SKM-1 treated with dmso at 0.1 percent for 144 hours (cell line): Measurements from ENCODE around the gene ZSWIM5.

Experiments
- DNase-seq: peaks from one replicate; lab custom pipeline; 2025; ENCODE audit not compliant: unreplicated experiment; lab: John Stamatoyannopoulos, UW

Gene ZSWIM5

DNA sequence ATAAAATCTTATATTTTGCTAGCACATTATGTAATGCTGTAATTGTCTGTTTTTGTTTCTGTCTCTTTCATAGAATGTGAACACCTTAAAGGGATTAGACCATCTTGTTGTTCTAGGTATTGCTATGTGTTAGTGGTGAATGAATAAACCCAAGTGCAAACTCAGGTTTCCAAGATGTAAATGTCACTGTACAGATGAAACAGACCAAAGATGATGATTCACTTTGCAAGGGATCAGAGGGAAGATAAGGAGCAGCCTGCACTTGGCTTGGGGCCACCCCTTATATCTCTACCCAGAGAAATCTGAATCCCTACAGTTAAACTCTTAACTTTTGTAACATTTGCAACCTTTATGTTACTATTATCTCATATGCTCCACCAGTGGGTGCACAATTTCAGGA lies 168.9 kb downstream of the ZSWIM5 start:
- DNase-seq = no peak

DNA sequence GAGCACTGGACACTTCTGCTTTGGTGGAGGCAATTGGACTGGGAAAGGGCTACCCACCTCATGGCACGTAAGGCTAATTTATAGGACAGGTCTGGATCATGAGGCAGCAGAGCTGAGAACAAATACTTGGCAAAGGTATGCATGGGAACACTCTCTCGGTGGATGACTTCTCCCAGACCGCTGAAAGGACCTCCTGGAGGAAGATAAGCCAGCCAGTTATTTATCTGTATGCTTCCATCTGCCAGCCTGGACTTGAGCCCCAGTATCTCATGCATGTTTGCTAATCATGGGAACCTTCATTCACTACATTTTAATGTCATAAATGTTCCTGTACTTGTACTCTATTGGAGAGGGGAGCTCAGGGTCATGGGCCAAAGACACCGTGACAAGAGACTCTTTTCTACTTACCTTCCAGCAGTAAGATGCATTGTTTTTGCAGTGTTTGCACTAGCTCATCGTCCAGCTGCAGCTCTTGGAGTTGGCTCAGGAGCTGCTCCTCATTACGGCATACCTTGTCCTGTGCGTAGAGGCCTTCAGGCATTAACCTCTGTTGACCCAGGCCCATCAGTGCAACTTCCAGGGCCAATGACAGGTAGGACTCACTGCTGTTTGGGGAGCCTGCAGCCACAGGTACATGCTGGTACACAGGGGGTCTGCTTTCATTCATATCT lies 170.6 kb downstream of the ZSWIM5 start:
- no peak for DNase-seq

DNA sequence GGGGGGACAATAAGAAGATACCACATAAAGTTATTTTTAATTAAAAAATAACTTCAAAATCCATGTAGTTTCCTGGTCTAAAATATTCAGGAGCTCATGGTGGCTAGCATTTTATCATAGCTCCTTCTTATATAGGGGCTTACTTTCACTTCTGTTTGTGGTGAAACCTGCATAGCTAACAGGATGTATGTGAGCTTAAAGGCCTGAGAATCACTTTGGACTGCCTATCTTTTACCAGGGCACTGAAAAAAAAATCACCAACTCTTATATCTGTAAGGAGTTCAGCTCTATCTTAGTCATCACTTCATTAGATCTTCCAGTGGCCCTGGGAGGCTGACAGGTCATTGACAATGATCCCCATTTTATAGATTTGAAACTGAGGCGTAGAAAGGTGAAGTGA lies 173.0 kb downstream of the ZSWIM5 start:
- DNase-seq = no peak

DNA sequence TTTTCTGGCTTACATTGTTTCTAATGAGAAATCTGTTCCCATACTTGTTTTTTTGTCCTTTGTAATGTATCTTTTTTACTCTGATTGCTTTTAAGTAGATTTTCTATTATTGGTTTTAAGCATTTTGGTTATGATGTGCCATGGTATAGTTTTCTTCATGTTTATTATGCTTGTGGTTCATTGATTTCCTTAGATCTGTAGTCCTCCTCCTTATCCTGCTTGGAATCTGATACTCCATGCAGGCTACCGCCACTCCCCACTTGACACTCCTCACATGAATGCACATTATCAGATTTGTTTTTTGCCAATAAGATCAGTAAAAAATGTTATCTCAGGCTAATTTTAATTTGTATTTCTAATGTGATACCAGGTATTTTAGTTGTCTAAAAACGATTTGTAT lies 173.6 kb downstream of the ZSWIM5 start:
- DNase-seq = no peak

DNA sequence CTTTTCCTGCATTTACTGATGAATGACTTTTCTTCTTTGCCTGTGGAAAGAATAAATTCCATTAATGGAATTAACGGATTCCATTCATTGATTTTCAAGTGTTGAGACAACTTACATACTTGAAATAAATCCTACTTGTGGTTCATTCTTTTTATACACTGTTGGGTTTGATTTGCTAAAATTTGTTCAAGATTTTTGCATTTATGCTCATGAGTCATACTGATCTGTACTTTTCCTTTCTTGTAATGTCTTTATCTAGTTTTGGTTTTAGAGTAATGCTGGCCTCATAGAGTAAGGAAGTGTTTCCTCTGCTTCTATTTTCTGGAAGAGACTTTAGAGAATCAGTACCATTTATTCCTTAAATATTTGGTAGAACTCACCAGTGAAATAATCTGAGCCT lies 180.0 kb downstream of the ZSWIM5 start:
- no peak for DNase-seq

DNA sequence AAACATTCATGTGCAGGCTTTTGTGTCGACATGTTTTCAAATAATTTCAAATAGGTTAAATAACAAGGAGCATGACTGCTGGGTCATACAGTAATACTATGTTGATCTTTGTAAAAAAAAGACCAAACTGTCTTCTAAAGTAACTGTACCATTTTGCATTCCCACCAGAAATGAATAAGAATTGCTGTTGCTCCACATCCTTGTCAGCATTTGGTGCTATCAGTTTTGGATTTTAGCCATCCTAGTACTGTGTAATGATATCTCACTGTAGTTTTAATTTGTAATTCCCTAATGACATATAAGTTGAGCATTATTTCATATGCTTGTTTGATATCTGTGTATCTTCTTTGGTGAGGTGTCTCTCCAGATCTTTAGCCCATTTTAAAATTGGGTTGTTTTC lies 182.7 kb downstream of the ZSWIM5 start:
- DNase-seq = no peak

DNA sequence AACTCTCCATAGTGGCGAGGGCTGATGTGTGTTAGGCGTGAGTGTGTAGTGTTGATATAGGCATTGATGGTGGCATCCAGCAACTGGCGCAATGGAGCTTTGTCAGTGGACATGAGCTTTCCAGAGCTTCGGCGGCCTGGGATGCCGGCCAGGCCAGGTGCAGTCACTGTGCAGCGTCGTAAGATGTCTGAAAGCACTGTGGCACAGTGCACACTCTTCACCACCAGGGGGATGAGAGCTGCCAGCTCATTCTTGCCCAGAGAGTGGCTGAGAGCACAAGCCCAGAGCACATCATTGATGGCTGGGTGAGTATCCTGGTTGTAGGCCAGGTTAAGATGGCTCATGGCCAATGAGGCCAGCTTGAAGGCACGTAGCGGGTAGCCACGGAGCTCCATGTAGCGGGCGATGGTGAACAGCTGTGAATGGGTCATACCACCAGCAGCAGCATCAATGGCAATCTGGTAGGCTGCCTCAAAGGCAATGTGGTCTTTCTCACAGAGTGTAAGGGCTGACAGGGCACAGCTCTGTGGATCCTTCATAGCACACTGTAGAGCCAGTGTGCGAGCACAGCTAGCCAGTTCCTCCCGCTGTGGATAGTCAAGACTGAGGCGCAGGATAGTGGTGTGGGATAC lies 187.7 kb downstream of the ZSWIM5 start:
- DNase-seq = peak; percentile 20

DNA sequence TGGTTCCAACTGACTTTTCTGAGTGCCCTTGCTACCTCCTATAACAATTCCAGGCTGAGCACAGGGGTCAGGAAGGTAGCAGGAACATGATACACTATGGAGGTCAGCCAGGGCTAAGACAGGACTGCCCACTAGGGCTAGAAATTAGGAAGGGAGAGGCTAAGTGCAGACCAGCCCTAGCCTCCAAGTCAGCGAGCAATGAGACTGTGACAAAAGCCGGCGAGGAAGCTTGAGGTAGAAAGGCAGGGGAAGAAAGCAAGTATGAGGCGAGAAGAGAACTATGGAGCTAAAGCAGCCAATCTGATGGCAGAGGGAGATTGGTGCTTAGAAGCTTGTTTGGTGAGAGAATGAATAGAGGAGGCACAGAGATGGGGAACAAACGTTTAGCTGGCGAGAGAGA lies 189.6 kb downstream of the ZSWIM5 start:
- no peak for DNase-seq

DNA sequence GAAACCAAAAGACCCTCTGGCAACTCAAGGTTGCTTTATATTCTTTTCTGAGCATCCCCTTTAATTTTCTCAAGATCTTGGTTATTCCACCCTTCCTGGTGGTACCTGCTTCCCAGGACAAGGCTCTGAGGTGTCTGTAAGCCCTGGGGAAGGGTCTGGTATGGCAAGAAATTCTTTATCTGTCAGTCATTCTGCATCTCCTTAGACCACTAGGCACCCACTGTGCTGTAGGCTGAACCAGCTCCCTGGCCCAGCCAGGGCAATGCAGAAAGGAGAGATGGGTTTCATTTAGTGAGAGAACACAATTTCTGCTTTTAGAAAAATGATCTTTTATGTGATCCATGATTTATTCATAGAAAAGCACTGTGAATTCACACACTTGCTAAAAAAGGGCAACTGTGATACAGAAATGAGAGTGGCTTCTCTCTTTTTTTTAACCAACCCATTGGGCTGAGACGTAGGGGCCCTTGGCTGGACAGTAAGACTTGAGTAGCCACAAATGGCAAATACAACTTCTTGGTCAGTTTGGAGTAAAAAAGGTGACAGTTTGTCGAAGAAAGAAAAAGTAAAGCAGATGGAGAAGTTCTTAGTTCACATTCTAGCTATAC lies 190.2 kb downstream of the ZSWIM5 start:
- DNase-seq = no peak

DNA sequence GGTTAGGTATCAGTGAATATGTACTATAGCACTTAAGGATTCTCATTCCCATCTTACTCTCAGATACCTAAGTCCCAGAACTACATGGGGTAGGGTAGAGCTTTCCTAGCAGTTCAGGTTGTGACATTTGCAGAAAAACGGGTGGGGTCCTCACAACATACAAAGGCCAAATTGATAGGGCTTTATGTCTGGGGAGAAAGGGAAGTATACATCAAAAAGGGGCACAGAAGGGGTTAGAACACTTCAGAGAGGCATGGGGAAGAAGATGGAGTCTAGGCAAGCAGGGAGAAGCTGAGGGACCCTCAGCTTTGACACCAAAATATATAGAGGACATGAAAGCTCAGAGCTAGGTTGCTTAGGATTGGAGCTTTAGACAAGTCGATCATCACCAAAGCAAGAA lies 190.7 kb downstream of the ZSWIM5 start:
- DNase-seq = no peak

DNA sequence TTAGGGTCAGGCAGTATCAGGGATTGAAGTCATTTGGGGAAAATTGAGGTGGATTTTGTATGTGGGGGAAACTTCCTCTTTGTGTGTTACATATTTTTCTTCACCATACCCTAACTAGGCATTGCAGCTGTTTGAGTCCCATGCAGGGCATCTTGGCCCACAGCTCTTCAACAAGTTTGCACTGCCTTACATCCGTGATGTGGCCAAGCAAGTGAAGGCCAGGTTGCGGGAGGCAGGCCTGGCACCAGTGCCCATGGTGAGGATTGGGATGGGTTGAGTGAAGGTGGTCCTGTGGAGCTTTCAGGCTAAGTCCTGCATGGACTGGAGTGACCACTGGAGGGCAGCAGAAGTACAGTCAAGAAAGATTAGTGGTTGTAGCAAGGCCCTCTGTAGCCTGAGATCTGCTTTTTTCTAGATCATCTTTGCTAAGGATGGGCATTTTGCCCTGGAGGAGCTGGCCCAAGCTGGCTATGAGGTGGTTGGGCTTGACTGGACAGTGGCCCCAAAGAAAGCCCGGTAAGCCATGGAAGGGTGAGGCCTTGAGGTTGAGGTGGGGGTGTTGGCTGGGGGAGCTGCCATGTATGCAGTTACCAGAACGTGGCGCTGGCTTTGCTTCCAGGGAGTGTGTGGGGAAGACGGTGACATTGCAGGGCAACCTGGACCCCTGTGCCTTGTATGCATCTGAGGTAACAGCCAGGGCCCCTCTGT lies 191.9 kb downstream of the ZSWIM5 start:
- DNase-seq = peak; percentile 56

DNA sequence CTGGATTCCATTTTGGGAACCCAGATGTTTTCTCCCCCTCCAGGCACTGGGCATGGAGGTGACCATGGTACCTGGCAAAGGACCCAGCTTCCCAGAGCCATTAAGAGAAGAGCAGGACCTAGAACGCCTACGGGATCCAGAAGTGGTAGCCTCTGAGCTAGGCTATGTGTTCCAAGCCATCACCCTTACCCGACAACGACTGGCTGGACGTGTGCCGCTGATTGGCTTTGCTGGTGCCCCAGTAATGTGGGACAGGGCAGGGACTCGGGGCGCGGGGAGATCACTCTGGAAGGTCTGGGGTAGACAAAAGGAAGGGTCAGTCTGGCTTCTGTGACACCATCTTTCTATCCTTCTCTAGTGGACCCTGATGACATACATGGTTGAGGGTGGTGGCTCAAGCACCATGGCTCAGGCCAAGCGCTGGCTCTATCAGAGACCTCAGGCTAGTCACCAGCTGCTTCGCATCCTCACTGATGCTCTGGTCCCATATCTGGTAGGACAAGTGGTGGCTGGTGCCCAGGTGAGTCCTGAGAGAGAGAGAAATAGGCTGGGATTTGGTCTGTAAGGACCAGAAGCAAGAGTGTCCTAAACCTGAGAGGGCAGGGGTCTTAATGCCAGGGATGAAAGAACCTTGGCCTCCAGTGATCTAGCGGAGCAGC lies 192.7 kb downstream of the ZSWIM5 start:
- no peak for DNase-seq

DNA sequence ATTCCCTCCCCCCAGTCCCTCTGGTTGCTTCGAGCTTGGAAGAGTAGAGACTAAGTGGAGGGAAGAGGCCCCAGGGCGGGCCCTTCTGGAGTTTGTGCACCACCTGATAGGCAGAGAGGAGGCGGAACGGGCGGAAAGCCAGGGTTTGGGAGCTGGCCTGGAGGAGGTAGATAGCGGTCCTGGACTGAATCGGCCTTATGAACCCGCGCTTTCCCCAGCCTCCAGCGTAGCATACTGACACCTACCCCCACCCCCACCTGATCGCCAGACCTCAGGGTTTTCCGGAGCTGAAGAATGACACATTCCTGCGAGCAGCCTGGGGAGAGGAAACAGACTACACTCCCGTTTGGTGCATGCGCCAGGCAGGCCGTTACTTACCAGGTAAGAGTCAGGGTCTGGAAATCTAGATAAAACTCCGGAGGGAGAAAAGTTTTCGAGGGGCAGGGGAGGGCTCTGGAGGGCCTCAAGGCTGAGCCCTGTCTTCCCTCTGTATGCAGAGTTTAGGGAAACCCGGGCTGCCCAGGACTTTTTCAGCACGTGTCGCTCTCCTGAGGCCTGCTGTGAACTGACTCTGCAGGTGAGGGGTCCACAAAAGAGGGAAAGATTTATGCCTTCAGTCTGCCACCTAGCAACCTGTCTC lies 193.6 kb downstream of the ZSWIM5 start:
- no peak for DNase-seq

DNA sequence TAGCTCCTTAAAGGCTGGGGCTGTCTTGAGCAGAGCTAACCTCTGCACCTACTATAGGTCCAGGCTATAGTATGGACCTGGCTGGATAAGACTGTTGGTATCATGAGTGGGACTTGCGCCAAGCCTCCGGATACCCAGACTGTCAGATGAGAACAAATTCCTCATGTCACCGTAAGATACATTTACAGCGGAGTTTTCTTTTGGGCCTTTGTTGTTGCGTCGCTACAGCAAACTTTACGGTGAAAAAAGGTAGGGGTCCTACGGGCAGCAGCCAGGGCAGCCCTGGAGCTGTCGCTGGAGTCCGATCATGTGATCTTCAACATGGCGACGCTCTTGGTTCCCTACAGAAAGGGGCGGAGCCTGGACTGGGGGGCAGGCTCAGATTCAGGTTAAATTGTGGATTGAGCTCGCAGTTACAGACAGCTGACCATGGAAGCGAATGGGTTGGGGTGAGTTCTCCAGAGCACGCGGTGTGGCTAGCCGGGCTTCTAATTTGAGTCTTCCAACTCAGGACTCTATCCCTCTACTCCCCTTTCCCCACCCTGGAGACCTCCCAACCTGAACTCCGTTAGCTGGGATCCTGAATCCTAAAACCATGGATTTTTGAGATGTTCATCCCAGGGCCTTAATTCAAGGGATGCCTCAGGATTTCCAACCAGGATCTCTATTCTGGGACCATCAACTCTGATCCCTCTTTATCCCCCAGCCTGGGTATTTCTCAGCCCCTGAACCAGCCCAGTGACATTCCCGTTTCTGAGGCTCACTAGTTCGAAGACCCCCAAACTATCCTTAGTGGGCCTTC lies 194.4 kb downstream of the ZSWIM5 start, which contains the start of gene UROD:
Gene UROD, plus strand, starts transcription at position 418 of the 802 bp plus-strand sequence. Its CDS starts 12 bp downstream, at position 430.
- peak; percentile 93 for DNase-seq

DNA sequence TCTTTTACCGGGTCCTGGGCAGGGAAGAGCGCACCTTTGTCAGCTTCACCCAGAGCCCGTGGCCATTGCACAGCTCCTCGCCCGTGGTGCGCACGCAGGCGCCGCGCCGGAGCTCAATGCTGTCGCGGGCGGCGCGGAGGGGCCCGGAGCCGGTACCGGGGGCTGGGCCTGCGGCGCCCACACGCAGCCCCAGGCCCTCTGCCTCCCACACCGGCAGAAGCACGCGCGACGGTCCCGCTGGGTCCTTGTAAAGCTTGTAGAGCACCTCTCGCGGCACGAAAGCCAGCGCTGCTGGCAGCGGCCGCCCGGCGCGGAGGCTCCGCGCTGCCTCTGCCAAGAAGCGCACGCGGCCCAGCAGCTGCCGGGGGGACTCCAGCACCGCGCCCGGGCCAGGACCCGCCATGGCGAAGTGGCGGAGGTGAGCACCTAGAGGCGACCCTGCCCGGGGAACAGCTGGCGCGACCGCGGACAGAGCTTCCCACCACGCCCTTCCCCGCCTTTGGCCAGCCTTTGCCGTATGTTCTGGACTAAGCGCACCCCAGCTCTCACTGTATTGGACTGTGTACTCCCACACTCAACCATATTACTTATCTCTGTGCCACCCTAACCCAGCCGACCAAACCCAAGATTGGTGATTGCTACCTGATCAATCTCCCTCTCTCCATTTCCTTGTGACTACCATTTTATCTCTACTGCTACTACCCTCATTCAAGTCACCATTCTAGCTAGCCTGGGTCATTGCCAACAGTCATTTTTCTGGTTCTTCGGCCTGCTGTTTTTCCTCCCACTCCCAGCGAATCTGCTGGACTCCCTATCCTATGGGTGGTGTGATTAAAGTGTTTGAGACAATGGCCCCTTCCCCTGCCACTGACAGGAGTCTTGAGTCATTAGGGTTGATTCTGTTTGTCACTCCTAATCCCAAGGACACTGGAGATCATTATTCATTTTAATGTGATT lies 195.3 kb downstream of the ZSWIM5 start, which contains the start of gene HECTD3:
Gene HECTD3, minus strand, starts transcription at position 470 of the 957 bp plus-strand sequence. Its CDS starts 67 bp downstream, at position 403.
- peak; percentile 74 for DNase-seq

DNA sequence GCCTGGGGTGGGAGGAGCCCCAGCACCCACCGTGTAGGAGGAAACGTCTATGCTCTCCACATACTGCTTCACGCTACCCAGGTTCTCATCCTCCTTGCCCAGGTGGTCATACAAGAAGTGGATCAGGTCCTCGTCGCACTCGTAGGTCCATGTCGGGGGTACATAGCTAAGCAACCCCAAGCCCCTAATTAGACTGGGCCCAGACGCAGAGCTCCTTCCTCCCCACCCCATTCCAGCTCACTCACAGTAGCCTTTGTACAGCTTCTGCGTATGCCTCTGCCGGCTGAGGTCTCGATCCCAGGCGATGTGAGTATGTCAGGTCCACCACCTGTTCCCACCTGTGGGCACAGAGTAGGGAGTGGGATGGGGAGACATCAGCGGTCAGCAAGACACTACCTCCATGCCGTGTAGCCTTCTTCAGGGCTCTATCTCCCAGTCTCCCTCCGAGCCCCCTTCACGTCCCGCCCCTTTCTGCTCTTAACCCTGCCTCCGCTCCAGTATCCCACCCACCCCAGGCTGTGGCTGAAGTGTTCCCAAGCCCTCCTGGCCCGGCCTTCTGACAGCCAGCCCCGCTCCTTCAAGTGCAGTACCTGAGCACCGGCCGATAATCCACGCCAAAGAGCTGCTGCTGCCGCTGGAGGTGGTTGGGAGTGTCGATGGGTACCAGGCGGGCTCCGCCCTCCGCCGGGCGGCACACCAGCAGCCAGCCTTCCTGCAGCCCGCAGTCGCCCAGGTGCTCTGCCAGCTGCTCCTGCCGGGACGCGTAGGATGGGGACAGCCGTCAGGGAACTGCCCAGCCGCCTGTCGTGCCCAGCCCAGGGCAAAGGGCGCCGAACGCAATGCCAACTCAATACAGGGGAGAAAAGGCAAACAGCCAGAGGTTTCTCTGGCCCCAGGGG lies 196.2 kb downstream of the ZSWIM5 start:
- no peak for DNase-seq

DNA sequence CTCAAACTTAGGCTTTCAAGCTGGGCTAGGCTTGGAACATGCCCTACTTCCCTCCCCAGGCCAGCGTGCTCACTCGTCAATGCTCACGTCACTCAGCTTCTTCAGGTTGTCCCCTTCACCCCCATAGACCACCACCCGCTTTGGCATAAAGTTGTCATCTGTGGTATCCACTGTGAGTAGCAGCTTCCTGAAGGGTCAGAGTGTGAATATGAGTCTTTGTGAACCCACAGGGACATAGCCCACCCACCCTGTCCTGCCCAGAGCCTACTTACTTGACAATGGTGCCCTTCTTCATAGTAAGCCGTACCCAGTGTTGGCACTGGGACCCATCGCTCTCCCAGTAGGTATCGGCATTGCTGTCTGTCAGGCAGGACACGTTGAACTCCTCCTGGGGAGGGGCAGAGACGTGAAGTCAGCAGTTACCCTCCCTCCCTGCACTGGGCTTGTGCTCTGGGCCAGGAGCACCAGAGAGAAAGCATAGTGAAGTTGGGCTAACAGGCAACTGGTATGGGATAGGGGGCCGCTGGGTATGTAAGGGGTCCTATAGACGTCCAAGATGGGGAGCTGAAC lies 197.0 kb downstream of the ZSWIM5 start:
- DNase-seq = no peak
